ENCODE measurements around the gene LRP5.

- no peak for TF ChIP-seq CTCF (IDR thresholded peaks at IDR 0.05)
- no peak for TF ChIP-seq POLR2A (IDR thresholded peaks at IDR 0.05)
Observed at GRCh38 chr11:68495872-68496271, 183.5 kb downstream of the LRP5 start.

Data from suprapubic skin (tissue), 3 donors.